ENCODE results near the gene SLC35D2. TPM values are rescaled to one million over a fixed set of nuclear protein-coding genes. Genes with fewer than 3 reads are reported as not detected.

SLC35D2 gene
- total RNA-seq, 1 experiment from 2014 or later = 19.0 TPM

DNA sequence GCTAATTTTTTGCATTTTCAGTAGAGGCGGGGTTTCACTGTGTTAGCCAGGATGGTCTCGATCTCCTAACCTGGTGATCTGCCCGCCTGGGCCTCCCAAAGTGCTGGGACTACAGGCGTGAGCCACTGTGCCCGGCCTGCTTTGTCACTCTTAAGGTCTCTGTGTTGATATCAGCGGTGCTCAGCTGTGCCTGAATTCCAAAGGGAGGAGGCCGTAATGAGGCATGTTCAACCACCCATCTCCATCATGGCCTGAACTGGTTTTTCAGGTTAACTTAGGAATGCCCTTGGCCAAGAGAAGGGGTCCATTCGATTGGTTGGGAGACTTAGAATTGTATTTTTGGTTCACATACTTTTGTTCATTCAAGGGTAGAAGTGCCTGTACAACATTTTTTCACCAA is 103.6 kb downstream of the SLC35D2 start:
- Histone ChIP-seq H4K5ac (ENCODE audit: insufficient read length, low read depth, low read length) (no peak overlapping the region), H3K14ac (ENCODE audit: insufficient read depth, low read length) (no peak overlapping the region), H2BK120ac (ENCODE audit: low read depth, low read length, poor library complexity, severe bottlenecking) (no peak overlapping the region), H3K9me3 (ENCODE audit: control insufficient read depth, low read depth, low read length) (peaks cover 5% of the 10 kb centered on the region), H2BK20ac (ENCODE audit: low read depth, low read length, poor library complexity, severe bottlenecking) (no peak overlapping the region), H3K56ac (ENCODE audit: insufficient read length, low read depth, low read length) (no peak overlapping the region), H3K9ac (ENCODE audit: extremely low read depth, insufficient read length, low read length) (no peak overlapping the region), H3K79me1 (ENCODE audit: insufficient read depth, low read depth, low read length, poor library complexity, severe bottlenecking) (no peaks in the 10 kb centered on the region), H3T11ph (ENCODE audit: low read length) (no peak overlapping the region), H4K91ac (ENCODE audit: insufficient read length, low read depth, low read length) (no peak overlapping the region), H4K20me1 (ENCODE audit: control insufficient read depth, insufficient read depth, insufficient read length) (no peaks in the 10 kb centered on the region), H2AFZ (ENCODE audit: low read length) (no peak overlapping the region), H3K4ac (ENCODE audit: low read depth, low read length) (no peak overlapping the region), H4K8ac (replicated peaks; ENCODE audit: insufficient read length, low read depth, low read length) (no peak overlapping the region), H2BK12ac (ENCODE audit: insufficient read length, low read depth, low read length) (no peak overlapping the region), H2BK15ac (ENCODE audit: low read depth, low read length) (no peak overlapping the region), H2BK5ac (ENCODE audit: insufficient read length, low read length) (no peak overlapping the region), H3K27ac (ENCODE audit: insufficient read length, low read depth, low read length) (no peak overlapping the region), H3K18ac (ENCODE audit: insufficient read length, low read depth, low read length) (no peak overlapping the region), H3K23ac (ENCODE audit: insufficient read length, low read depth, low read length) (no peak overlapping the region), H3K4me2 (ENCODE audit: insufficient read depth, insufficient read length, low read length) (no peak overlapping the region), H3K23me2 (ENCODE audit: insufficient read length, low read depth, low read length, poor library complexity, severe bottlenecking) (no peaks in the 10 kb centered on the region), H2AK5ac (ENCODE audit: insufficient read length, low read length) (no peak overlapping the region), H3K4me1 (ENCODE audit: insufficient read depth, low read length) (no peaks in the 10 kb centered on the region; the same call in 1 of the 2 replicates), H3K27me3 (ENCODE audit: insufficient read depth, low read length) (no peaks in the 10 kb centered on the region), H3K79me2 (ENCODE audit: insufficient read depth, low read length) (no peaks in the 10 kb centered on the region)
- no peak for DNase-seq
- no peak overlapping the region for H3K27ac Mint-ChIP-seq
- peaks cover 6% of the 10 kb centered on the region for H3K27me3 Mint-ChIP-seq (ENCODE audit: low read depth)
- TF ChIP-seq, protein P1, sequence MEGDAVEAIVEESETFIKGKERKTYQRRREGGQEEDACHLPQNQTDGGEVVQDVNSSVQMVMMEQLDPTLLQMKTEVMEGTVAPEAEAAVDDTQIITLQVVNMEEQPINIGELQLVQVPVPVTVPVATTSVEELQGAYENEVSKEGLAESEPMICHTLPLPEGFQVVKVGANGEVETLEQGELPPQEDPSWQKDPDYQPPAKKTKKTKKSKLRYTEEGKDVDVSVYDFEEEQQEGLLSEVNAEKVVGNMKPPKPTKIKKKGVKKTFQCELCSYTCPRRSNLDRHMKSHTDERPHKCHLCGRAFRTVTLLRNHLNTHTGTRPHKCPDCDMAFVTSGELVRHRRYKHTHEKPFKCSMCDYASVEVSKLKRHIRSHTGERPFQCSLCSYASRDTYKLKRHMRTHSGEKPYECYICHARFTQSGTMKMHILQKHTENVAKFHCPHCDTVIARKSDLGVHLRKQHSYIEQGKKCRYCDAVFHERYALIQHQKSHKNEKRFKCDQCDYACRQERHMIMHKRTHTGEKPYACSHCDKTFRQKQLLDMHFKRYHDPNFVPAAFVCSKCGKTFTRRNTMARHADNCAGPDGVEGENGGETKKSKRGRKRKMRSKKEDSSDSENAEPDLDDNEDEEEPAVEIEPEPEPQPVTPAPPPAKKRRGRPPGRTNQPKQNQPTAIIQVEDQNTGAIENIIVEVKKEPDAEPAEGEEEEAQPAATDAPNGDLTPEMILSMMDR (conservative IDR thresholded peaks at IDR 0.05) = no peak
- H3K9me3 Mint-ChIP-seq = peaks cover 33 to 40% of the 10 kb centered on the region in 2 experiments
- H3K4me1 Mint-ChIP-seq = peaks cover 13 to 16% of the 10 kb centered on the region in 2 experiments
- H3K4me3 Mint-ChIP-seq = no peak overlapping the region
- WGBS (ENCODE audit: extremely low coverage, insufficient read length, low lambda C conversion rate) = no CpG with 5 or more reads among the region's 8 CpGs
- peaks cover 11 to 28% (median 13%) of the 10 kb centered on the region in 3 experiments for H3K36me3 Mint-ChIP-seq (ENCODE audit: insufficient read depth in 1 of 3, low read depth in 3 of 3)
